Omental fat pad (tissue), 4 donors: ENCODE data around the gene REG3G. TPM values are rescaled to one million over a fixed set of nuclear protein-coding genes. Genes with fewer than 3 reads are reported as not detected.

Experiments used
- ATAC-seq: fragments of 150-250 bp; one replicate; pipeline ENCODE4 v1.9.1; 2016; ENCODE audit warnings: mild to moderate bottlenecking, moderate library complexity; ENCODE audit not compliant: low FRiP score
- DNase-seq: peaks from one replicate; pipeline ENCODE4 v3.0.0-alpha.2; 2019; ENCODE audit warnings: low spot score
- total RNA-seq, 4 donors: library from RNA; depleted of rRNA; stranded (reverse); fragments of >200 nt; gene quantifications; one replicate each; pipeline ENCODE4 v1.1.0, GENCODE V29; 2016
- TF ChIP-seq, protein P1 (sequence below), 3 donors: fragments of 450-650 bp; IDR thresholded peaks; one replicate each; pipeline ENCODE4 v1.5.1; 2016 to 2017; ENCODE audit warnings: antibody characterized with exemption in 3 of 3, mild to moderate bottlenecking in 3 of 3, moderate library complexity in 2 of 3

The REG3G gene
- total RNA-seq, 4 donors from 2014 or later = 0.65 TPM; not detected in 3

DNA sequence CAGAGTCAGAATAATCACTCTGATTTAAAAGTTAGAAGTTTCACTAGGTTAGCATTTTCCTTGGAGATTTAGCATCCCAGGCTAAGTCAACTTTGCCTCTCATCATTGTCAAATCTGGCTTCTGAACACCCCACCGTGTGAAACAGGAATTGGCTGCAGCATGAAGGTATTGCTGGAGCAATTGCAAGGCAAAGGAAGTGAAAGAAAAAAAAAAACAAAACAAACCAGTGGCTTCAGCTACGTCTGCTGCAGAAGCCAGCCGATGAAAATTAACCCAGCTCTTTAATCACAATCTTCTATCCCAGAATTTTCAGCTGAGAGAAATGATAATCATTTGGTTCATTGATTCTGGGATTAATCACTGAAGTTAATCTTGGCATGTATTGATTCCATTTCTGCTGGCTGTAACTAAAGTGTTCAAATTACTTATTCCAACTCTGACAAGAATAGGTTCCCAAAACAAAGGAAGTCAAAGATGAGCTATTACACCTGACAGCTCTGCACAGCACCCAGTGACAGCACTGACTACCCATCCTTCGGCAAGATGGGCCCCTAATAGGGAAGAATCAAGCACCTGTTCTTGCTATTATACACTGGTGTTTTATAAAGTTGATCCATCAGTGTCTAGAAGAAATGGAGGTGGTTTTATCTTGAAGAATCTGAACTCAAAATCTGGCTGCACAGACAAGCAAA, 42.7 kb upstream of the REG3G start:
- DNase-seq (no peak), ATAC-seq (no peak)
- TF ChIP-seq, protein P1, sequence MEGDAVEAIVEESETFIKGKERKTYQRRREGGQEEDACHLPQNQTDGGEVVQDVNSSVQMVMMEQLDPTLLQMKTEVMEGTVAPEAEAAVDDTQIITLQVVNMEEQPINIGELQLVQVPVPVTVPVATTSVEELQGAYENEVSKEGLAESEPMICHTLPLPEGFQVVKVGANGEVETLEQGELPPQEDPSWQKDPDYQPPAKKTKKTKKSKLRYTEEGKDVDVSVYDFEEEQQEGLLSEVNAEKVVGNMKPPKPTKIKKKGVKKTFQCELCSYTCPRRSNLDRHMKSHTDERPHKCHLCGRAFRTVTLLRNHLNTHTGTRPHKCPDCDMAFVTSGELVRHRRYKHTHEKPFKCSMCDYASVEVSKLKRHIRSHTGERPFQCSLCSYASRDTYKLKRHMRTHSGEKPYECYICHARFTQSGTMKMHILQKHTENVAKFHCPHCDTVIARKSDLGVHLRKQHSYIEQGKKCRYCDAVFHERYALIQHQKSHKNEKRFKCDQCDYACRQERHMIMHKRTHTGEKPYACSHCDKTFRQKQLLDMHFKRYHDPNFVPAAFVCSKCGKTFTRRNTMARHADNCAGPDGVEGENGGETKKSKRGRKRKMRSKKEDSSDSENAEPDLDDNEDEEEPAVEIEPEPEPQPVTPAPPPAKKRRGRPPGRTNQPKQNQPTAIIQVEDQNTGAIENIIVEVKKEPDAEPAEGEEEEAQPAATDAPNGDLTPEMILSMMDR (IDR thresholded peaks at IDR 0.05) = no peak

DNA sequence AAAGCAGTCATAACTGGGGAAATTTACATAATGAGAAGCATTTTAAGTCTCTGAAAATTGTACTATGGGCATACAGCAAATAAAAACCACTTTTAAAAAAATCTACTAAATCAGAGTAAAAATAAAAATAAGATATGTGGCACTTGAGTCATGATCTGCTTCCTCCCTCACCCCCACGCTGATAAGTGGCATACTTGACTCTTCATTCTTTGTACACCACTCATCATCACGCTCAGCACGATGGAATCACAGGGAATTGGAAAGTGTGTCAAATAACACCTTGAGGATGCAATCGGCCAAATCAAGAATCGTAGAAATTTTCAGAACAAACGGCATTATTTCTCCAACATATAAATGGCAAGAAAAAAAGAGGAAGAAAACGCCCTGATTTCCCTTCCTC, 41.1 kb upstream of the REG3G start:
- DNase-seq (no peak), ATAC-seq (no peak)
- TF ChIP-seq, protein P1 (IDR thresholded peaks at IDR 0.05) = no peak

DNA sequence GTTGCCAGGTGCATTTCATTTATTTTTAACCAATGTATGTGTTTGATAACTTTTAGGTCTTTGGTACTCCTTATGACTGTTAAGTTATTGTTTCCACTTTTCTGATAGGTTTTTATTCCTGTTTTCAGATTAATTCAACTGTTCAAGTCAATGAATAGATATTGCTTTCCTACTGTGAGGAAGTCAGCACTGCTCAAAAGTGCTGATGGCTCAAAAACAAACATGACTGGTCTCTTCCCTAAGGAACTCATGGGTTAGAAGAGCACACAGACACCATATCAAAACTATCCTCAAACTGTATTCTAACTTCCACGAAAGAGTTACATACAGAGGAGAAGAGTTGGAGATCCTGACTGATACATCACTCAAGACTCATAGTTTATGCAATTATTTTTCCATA, 39.9 kb upstream of the REG3G start:
- no peak for ATAC-seq
- no peak for DNase-seq
- TF ChIP-seq, protein P1 (IDR thresholded peaks at IDR 0.05) = no peak

DNA sequence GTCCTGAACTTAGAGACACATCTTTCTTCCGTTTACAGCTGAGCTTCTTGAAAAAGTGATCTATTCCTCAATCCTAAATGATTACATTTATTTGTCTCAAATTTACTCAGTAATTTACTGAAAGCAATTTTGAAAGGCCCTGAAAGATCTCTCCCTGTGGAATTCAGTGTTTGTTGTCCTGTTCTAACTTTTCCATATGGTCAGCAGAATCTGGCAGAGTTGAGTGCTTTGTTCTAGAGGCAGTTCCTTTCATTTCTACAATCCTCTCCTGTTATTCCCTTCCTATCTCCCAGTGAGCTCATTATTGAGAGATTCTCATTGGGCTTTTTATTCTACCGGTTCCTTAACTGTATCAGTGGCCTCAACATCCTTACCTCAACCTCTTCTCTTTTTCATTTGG, 36.5 kb upstream of the REG3G start:
- ATAC-seq (no peak), DNase-seq (no peak)
- TF ChIP-seq, protein P1 (IDR thresholded peaks at IDR 0.05) = no peak

DNA sequence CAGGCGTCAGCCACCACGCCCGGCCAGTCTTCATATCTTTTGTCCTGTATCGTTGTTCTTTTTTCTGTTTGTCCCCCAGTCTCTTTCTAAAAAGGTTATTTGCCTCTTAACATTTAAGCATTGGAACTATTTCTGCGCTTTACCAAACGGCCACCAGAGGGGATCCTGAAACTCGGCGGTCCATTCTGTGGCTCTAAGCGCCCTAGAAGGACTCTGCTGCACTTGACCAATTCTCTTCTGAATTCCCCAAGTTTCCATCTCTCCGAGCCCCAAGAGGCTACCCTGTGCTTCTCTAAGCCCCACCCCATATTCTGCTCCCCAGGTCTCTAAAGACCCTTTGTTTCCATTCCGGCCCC, 33.1 kb upstream of the REG3G start:
- DNase-seq (no peak), ATAC-seq (no peak)
- TF ChIP-seq, protein P1 (IDR thresholded peaks at IDR 0.05) = no peak

DNA sequence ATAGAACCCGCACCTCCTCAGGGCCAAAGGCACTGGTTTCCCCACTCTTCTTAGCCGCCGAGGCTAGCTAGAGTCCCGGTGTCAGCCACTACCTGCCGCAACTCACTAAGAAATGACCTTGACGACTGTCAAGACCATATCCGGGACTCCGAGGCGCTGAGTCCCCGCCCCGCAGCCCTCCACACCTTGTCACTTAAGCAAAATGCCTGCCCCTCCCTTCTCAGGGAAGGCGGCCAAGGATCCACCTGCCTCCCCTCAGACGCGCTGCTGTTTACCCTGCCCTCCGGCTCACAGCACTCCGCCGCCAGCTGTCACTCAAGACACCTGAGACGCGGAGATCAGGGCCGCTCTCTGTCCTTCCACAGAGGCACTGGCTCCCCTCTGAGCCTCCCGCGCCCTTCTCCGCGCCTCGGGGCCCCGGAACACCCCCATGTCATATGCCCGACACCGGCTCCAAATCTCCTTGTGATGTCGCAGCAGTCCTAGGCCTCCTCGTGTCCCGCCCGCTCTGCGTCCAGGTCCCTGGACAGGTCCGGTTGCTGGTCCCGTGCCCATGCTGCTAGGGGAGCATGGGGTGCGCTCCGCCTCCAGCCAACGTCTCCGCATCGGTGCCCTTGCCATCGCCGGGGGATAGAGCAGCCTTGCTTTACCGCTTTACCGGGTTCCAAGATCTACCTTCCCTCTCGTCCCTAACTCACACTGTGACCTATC, 32.5 kb upstream of the REG3G start:
- no peak for DNase-seq
- TF ChIP-seq, protein P1 (IDR thresholded peaks at IDR 0.05) = no peak
- ATAC-seq = no peak
